Fibroblast of gingiva (primary cell): Measurements from ENCODE around the gene CDC42BPG.
A peak's percentile ranks its signal among the peaks of the same experiment; 100 is the strongest.

ENCODE experiments used
- DNase-seq: peaks from one replicate; pipeline ENCODE4 v3.0.0-alpha.2; 2011; ENCODE audit warnings: low read depth

Gene CDC42BPG

DNA sequence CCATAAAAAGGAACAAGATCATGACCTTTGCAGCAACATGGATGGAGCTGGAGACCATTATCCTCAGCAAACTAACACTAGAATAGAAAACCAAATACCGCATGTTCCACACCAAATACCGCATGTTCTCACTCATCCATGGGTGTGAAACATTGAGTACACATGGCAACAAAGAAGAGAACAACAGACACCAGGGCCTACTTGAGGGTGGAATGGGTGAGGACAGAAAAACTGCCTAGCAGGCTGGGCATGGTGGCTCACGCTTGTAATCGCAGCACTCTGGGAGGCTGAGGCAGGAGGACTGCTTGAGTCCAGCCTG, 21.7 kb upstream of the CDC42BPG start:
- no peak for DNase-seq

DNA sequence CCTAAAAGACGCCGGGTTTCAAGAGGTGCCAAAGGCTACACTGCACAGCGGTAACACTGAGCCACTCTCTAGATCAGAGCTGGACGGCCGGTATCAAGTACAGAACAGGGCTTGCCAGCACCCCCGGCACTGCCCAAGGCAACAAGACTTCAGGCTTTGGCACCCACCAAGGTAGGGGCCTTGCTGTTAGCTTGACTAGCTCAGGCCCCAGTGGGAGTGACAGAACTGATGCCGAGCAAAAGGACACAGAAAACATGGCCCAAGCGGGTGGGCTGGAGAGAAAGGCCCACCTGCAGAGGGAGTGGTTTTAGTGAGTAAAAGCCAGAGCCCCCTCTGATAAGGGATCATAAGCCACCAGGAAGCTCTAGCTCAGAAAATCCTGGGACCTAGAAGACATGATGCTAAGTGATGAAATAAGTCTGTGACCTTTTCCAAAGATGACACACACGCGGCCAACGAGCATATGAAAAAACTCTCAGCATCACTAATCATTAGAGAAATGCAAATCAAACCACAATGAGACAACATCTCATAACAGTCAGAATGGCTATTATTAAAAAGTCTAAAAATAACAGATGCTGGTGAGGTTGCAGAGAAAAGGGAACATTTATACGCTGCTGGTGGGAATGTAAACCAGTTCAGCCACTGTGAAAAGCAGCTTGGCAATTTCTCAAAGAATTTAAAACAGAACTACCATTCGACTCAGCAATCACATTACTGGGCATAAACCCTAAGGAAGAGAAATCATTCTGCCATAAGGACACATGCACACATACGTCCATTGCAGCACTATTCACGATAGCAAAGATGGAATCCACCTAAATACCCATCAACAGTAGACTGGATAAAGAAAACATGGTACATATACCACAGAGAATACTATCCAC, 21.1 kb upstream of the CDC42BPG start:
- peak; percentile 82 for DNase-seq

DNA sequence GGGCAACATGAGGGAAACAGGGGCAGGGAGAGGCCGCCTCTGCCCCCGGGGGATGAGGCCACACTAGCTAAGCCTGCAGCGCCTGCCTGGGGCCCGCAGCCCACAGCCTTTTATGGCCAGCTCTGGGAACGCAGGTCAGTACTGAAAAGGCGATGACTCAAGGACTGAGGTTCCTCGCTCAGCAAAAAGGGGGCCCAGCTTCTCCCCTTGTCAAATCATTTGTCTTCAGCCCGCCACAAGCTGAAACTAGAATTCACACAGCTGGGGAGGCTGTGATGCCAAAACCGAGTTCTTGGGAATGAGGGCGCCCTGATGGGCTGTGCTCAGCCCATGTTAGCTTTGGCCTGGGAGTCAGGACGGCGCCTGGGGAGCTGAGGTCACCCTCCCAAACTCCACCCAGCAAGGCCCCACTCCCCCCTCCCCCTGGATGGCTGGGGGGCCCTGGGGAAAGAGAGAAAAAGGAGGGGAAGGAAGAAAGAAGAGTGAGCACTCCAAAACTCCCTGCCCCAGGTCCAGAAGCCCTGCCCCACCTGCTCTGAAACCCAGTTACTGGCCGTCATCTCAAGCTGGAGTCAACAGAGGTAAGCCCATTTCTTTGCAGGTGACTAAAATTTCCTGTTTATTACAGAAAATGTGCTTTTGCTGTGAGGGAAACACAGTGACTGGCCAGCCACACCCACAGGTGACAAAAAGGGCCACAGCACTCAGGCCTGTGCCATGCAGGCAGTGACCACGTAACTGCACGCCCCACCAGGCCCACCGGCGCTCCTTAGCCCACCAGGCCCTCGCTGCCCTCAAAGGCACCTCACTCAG, 20.2 kb upstream of the CDC42BPG start:
- peak; percentile 86 for DNase-seq

DNA sequence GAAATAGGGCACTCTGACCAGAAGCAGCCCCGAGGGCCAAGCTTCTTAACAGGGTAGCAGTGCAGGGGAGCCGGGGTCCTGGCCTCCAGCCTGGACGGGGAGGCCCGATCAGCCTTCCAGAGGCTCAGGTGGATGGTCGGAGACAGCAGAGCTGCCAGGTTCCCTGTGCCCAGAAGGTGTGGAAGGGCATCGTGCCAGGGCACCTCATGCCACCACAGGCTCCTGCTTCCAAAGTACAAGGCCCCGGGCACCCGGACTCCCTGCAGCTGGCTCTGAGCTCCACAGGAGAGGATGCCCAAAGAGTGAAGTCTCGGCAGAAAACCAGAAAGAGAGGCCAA, 19.7 kb upstream of the CDC42BPG start:
- no peak for DNase-seq

DNA sequence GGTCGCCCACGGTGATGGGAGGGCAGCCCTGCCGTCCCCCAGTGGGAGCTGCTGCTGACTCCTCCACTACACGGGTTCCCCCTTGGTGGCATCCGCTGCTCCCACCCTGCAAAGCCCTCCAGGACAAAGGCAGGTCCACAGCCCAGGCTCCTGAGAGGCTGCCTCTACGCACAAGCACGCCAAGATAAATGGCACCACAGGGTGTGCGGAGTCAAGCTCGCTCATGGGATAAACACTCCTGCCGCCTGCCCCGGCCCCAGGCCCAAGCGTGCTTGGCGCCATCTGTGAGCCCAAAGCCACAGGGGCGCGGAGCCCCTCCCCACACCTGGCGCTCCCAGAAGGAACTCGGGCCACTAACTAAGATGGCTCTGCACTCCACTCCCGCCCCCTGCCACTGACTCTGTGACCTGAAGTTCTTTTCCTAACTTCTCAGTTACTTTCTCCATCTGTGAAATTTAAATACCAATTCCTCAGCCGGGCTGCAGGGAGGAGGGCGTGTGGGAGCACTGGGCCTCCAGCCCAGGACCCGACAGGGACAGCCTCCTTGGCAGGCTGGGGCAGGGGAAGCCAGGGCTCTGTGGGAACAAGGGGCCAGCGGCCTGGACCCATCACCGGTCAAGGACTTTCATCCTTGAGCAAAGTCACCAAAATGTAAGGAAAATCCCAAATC, 19.1 kb upstream of the CDC42BPG start:
- DNase-seq = peak; percentile 37

DNA sequence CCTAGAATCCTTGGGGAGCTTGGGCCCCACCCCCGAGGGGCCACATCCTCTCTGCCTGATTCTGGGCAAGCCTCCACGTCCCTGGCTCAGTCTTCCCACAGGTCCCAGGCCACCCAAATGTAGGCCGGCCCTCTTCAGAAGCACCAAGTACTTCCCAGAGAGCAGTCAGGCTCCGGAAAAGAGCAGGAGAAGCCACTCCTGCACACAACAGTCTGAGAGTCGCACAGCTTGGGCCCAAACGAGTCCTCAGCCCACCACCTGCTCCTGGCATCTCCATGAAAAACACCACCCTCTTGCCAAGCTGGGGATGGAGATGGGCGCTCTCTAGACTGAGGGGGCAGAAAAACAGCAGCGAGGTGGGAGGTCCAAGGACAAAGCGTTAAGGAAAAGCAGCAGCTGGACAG, 18.5 kb upstream of the CDC42BPG start:
- DNase-seq = no peak

DNA sequence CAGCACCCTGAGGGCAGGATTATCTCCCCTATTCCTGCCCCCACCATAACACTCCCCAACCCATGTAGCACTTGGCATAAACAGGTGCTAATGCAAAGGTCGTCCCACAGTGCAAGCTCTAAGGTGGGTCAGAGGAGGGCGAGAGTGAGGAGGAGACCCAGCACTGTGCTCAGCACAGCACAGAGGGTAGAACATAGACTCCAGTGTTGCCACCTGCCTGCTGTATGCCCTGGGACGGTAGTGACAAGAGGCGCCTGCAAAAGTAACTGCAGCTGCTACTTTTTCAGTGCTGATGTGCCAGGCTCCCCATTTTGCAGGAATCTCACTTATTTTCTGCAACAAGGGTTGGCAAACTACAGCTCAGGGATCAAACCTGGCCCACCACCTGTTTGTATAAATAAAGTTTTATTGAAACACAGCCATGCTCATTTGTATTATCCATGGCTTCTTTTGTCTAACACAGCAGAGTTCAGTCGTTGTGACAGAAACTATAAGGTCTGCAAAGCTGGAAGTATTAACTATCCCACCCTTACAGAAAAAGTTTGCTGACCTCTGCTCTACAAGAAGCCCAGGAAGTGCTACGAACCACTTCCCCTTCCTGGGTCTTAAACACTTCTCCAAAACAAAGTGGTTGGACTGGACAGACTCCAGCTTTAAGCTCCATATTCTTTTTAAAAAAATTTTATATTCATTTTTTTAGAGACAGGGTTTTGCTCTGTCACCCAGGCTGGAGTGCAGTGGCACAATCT, 16.9 kb upstream of the CDC42BPG start:
- DNase-seq = no peak

DNA sequence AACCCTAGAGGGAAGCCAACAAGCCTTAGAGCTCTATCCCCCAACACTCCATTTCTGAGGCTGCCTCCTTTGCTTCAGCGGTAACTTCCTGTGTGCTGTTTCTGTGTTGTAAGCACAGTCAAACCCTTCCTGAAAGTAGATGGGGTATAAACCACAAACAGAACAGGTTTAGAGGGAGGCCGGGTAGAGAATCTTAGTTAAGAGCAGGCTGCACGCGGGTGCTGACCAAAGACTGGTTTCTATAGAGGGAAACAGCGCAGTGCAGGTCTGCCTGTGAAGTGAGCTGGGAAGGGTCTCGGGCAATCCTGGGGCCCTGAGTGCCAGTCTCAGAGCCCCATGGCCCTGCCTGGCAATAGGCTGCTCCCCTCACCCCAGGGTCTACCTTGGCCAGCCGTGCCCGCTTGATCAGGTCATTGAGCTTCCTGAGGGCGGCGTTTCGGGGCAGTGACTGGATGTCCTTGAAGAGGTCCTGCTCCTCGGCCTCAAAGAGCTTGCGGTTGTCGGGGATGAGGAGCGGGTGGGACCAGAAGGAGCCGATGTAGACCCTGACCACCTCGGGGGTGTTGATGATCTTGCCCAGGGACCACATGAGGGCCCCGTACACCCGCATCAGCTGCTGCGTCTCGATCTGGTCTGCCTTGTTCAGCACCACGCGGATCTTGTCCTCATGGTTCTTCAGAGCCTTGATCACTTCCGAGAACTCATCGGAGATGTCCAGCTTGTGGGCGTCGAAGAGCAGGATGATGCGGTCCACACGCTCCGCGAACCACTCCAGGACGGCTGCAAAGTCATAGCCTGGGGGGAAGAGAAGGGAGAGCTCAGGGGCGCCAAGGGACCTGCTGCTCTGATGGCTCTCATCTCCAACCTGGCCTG, 15.3 kb upstream of the CDC42BPG start:
- DNase-seq = no peak

DNA sequence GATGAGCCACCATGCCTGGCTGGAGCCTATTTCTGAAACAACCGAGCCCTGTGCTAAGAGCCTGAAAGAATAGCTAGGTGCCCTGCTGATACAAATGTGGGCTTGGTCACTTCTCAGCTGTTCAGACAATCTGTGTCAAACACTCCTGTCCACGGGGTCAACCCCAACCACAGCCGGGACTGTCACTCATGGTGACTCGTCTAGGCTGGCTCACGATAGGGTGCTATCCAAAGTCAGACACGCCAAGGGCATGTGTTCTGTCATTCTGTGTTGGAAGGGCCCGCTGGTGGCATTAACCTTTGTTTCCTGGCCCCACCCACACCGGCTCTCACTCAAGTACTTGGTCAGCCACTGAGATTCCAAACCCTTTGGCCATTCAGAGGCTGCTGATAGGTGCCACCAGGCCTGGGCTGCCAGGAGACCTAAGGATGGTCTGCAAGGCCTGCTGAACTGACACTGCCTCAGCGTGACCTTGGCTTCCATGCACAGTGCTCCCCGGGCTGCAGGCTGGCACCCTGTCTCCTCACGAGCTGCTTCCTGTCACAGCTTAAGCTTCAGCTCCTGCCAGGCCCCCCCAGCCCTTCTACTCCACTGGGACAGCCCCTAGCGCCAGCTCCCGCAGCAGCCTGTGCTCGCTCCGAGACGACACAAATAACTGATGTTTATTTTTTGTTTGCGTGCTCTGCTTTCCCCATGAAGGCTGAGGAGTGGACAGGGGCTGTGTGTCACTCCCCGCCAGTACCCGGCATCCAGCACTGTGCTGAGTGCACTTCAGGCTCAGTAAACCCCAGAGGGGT, 14.2 kb upstream of the CDC42BPG start:
- DNase-seq = no peak

DNA sequence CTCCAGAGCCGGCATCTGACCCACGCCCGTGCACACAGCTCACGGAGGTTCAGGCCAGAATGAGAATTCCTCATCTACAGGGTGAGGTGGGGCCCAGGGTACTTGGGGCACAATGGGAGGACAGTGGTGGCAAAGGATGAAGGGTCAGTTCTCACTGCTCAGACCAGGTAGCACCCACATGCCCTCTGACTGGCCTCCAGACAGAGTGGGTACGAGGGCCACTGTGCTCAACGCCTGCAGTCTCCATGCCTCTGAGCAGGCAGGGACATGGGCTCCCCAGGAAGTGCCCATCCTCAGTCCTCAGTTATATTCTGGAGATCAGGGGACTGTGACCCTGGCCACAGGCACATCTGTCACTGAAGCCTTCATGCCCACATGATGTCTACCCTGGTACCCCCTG, 13.0 kb upstream of the CDC42BPG start:
- no peak for DNase-seq

DNA sequence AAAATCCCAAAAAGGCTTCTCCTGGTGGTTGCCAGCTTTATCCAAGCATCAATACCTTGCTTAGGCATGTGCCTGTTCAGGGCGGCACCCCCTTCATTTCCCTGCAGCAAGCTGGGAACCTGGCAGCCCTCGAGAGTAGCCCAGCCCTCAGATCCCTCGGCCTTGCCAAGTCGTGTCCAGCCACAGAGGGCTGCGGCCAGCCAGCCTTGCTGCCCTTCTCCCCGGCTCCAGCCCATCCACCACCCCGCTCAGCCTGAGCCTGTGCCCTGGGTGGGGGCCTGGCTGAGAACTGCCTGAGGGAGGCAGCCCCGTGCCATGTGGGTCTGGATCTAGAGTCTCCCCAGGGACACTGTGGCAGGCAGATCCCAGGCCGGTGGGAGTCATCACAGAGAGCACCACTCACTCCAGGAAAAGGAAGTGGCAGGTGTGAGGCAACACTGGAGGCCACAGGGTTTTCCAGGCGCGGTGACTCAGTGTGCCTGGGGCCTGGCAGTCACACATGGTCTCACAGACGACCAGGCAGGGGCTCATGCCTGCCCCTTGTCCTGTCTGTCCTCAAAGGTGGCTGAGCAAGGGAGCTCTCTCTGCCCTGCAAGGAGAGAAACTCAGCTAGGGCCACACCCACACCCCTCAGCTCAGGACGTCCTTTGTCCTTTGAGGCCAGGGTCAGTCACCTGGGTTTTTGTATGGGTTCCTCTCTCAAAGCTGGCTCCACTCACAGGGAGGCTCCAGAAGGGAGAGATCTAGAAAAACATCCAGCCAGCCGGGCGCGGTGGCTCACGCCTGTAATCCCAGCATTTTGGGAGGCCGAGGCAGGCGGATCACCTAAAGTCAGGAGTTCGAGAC, 12.2 kb upstream of the CDC42BPG start:
- peak; percentile 74 for DNase-seq

DNA sequence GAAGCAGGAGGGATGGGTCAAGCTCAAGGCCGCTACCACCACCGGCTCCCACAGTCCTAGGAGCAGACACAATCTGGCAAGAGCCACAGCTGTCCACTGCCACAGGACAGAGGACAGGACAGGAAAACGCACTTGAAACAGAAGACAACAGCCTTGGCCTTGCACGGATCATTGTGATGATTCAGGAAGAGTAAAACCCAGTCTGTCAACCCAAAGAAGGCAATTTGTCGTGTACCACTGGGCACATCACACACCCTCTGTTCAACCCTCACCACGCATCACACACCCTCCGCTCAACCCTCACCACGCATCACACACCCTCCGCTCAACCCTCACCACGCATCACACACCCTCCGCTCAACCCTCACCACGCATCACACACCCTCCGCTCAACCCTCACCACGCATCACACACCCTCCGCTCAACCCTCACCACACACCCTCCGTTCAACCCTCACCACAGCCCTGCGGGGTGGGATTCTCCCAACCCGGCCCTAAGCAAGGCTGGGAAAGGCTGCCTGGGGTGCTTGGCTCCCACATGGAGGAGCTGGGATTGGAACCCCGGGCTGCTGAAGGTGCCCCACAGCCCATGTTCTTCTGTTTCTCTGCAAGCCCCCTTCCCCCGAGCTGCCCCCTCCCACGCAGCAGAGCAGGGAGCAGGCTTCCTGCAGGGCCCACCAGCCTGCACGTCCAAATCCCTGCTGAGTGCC, 11.3 kb upstream of the CDC42BPG start:
- no peak for DNase-seq

DNA sequence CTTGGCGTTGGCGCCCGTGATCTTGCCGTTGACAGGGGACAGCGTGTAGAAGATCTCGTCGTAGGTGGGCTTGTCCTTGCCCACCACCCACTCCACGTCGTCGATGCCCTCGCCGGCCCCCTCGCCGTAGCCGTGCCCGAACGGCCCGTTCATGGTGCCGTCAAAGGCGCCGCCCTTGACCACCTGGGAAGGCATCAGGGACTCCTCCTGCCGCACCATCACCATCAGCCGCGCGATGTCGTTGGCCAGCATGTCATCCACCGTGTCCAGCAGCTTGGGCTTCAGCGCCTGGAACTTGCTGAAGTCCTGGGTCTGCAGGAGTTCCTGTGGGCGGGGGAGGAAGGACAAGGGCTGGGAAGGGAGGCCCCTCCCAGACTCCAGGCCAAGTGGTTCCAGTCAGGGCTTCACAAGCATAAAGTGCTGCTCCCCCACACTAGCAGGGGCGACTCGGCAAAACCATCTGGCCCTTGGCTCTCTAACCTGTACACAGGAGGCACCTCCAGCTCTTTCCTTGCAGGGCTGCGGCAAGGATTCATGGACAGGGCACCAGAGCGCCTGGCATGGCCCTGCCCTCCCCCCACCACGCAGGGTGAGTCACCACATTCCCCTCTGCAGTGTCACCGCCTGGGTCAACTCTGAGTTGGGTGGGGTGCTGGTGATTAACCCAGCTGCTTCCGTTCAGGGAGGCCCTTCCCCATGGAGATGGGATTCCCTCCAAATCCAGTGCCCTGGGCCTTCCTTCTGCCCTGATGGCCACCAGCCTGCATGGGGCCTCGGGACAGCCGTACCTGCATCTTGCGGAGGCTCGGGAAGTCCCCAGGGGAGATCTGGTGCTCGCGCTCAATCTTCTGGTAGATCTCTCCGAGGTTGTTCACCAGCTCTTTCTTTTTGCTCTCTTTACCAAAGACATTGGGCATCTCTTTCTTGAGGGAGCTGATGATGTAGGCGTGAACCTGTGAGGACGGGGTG, 10.4 kb upstream of the CDC42BPG start:
- peak; percentile 84 for DNase-seq

DNA sequence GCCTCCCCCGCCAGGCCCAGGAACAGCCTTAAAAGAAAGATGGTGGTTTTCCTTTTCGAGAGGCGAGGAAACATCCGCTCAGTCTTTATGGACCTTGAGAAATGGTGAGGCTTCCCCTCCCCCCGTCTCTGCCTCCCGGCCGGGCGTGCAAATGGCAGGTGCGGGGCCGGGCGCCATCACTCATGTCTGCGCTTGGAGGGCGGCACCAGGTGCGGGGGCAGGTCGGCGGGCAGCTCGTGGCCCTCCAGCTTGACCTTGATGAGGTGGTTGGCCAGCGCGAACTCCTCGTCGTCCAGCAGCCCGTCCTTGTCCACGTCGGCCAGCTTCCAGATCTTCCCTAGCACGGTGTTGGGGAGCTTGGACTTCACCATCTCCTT, 9.7 kb upstream of the CDC42BPG start:
- no peak for DNase-seq

DNA sequence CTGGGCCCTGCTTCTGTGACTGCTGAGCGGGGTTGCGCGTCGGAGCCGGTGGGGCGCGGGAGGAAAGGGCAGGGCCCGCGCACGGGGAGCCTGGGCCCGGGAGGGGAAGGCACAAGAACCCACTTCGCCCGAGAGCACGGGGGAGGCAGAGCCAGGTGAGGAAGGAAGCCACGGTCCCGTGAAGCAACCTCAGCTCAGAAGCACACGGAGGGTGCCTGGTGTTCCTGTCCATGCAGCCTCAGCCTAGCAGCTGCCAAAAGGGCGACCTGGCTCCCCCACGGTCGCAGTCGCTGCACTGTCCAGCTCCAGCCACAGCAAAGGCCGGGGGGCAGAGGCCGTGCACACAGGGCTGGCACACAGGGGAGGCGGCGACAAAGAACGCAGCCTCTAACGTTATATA, 9.3 kb upstream of the CDC42BPG start:
- no peak for DNase-seq

DNA sequence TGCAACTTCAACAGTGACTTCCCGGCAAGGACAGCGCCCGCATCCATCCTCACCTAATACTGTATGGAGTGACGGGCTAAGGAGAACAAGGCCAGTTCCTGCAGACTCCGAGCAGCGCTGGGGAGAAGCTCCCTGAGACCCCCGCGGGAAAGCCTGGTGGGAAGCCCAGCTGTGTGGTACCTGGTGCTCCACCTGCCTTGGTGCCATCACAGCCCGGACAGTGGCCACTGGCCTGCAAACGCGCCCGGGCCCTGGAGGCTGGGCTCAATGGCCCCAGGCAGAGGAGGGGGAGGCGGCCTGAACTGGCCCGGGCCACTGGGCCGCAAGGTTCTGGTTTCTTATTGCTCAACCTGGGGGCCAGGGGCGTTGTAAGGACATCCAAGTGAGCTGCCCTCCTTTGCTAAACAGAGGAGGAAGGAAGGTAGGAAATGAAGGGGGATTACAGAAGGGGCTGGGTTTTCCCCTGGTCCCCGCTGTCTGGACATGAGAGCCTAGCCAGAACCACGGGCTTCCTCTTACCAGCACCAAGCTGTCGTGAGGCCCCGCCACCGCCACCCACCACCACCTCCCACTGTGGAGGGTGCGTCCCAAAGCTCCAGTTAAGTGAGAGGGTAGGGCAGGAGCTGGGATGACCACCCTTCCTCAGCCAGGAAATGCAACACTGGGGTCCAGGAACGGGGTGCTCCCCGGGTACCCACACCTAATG, 8.5 kb upstream of the CDC42BPG start:
- no peak for DNase-seq

DNA sequence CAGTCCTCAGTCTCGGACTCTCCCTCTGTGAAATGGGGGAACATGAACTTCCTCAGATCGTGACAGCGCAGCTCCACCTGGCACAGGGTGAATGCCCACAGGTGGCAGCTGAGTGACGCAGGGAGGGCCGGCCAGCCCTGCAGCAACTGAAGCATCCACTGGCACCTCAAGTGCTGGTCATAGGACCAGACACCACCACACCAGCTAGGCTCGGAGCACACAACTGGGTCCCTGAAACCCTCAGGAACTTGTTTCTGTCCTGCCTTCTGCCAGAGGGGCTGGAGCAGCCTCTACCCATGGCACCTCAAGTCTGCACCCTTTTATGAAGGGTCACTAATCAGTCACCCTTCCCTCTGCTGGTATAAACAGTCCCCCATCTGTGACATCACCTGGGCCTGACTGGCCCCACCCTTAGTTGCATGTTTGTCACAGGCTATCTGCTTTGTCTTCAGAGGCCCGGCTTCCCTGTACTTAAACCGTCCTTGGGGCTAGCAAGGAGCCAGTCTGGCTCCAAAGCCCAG, 7.4 kb upstream of the CDC42BPG start:
- DNase-seq = no peak
